Endothelial cell of umbilical vein (primary cell): ENCODE results near the gene NKX6-2.

Source experiments
- POLR2A ChIP-seq: IDR thresholded peaks from 2 replicates; pipeline ENCODE4 v1.6.1; 2012; ENCODE audit warnings: low read depth, mild to moderate bottlenecking, control low read depth, low read length
- TF ChIP-seq, protein P1 (sequence below), 2 donors: IDR thresholded peaks; 1 replicate in 1 of 2; 2 replicates in 1 of 2; pipeline ENCODE4 v1.5.1; 2011; ENCODE audit warnings: low read length in 2 of 2, mild to moderate bottlenecking in 2 of 2, moderate library complexity in 2 of 2, control low read depth in 1 of 2, inconsistent platforms in 1 of 2, low read depth in 1 of 2; ENCODE audit not compliant: insufficient read depth in 1 of 2; ENCODE audit errors: extremely low read depth in 1 of 2

- TF ChIP-seq, protein P1, sequence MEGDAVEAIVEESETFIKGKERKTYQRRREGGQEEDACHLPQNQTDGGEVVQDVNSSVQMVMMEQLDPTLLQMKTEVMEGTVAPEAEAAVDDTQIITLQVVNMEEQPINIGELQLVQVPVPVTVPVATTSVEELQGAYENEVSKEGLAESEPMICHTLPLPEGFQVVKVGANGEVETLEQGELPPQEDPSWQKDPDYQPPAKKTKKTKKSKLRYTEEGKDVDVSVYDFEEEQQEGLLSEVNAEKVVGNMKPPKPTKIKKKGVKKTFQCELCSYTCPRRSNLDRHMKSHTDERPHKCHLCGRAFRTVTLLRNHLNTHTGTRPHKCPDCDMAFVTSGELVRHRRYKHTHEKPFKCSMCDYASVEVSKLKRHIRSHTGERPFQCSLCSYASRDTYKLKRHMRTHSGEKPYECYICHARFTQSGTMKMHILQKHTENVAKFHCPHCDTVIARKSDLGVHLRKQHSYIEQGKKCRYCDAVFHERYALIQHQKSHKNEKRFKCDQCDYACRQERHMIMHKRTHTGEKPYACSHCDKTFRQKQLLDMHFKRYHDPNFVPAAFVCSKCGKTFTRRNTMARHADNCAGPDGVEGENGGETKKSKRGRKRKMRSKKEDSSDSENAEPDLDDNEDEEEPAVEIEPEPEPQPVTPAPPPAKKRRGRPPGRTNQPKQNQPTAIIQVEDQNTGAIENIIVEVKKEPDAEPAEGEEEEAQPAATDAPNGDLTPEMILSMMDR (IDR thresholded peaks at IDR 0.05; ENCODE audit: extremely low read depth in 1 of 2, insufficient read depth in 1 of 2, low read depth in 1 of 2, low read length in 2 of 2) = no peak
- no peak for TF ChIP-seq POLR2A
Observed at GRCh38 chr10:132805599-132805998, 19.7 kb upstream of the NKX6-2 start.
